Tibial artery (tissue), 4 donors: ENCODE data around the gene PDE4A.

Experiments
- DNase-seq, 2 donors: peaks; one replicate each; pipeline ENCODE4 v3.0.0-alpha.2; 2019
- H3K27ac ChIP-seq, 2 donors: fragments of 200-600 bp; sonication (generic) in 1 of 2; 1 replicate in 1 of 2; 2 replicates in 1 of 2; pipeline ENCODE4 v1.5.1; 2018 to 2019; ENCODE audit warnings: mild to moderate bottlenecking in 1 of 2
- H3K27me3 ChIP-seq, 2 donors: fragments of 200-600 bp; sonication (generic) in 1 of 2; one replicate each; pipeline versions ENCODE4 v1.5.1 to v1.6.0; 2016 to 2019
- H3K36me3 ChIP-seq, 3 donors: fragments of 200-600 bp; sonication (generic) in 2 of 3; one replicate each; pipeline ENCODE4 v1.5.1; 2016 to 2019; ENCODE audit warnings: mild to moderate bottlenecking in 2 of 3
- H3K4me1 ChIP-seq, 4 donors: fragments of 200-600 bp; sonication (generic) in 2 of 4; 1 replicate in 3 of 4; 2 replicates in 1 of 4; pipeline ENCODE4 v1.5.1; 2016 to 2019
- H3K4me3 ChIP-seq, 2 donors: fragments of 200-600 bp; sonication (generic) in 1 of 2; 1 replicate in 1 of 2; 2 replicates in 1 of 2; pipeline ENCODE4 v1.5.1; 2018 to 2019; ENCODE audit warnings: mild to moderate bottlenecking in 2 of 2
- H3K9me3 ChIP-seq, 3 donors: fragments of 200-600 bp; sonication (generic) in 1 of 3; one replicate each; pipeline ENCODE4 v1.5.1; 2016 to 2019
- CTCF ChIP-seq, 2 experiments: fragments of 200-600 bp in 1 of 2; fragments of 450-650 bp in 1 of 2; IDR thresholded peaks; one replicate each; pipeline ENCODE4 v1.5.1; 2017 to 2019; ENCODE audit warnings: antibody characterized with exemption in 2 of 2, mild to moderate bottlenecking in 1 of 2, moderate library complexity in 1 of 2
- intact Hi-C: fragments of 100-400 bp; cut with DNase I; formaldehyde crosslinking; loops from one replicate; pipeline ENCODE4 v1.15.0; 2023; ENCODE audit warnings: low total_unique reads

Gene PDE4A

GRCh38 chr19:10500247-10500592, 79.9 kb downstream of the PDE4A start:
- TF ChIP-seq CTCF (IDR thresholded peaks at IDR 0.05): no peak
- DNase-seq: no peak
- no peaks in the 10 kb centered on the region for H3K27me3 ChIP-seq
- no peaks in the 10 kb centered on the region for H3K9me3 ChIP-seq
- intact Hi-C loops: loop anchor here (5.0 kb wide), 1 partner anchor 67 kb away; the partner anchor contains the start of genes CDKN2D and KRI1
- H3K4me1 ChIP-seq: peaks cover 0 to 55% (median 36%) of the 10 kb centered on the region in 4 donors
- no peak overlapping the region for H3K27ac ChIP-seq
- no peak overlapping the region for H3K4me3 ChIP-seq
- peaks cover 33 to 49% (median 34%) of the 10 kb centered on the region in 3 donors for H3K36me3 ChIP-seq

DNA sequence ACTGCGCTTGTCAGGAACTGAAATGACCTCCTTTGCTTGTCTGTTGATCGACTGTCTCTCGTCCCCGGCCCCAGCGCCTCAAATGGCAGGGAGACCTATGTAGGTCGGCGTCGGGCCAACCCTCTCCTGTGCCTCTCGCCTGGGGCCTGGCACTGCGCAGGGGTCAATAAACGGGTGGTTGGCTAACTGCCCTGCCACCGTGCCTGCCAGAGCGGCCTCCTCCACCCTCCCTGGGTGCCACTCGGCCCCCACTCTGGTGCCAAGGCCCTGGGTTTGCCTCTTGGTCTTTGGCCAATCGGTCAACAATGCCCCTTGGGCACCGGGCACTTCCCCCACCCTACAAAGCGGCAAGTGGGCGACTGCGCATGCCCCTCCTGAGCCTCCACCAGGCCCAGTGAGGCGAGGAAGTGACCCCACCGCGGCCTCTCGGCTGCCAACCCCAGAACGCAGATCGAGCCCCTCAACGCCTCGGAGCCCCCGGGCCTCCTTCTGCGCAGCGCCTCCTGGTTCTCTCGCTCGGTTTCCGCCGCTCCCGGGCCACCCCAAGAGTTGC, 81.7 kb downstream of the PDE4A start:
- TF ChIP-seq CTCF (IDR thresholded peaks at IDR 0.05): no peak
- H3K9me3 ChIP-seq: no peaks in the 10 kb centered on the region
- H3K4me3 ChIP-seq: peak overlapping the region; percentile 96
- H3K4me1 ChIP-seq: peaks cover 0 to 53% (median 37%) of the 10 kb centered on the region in 4 donors
- H3K36me3 ChIP-seq: peaks cover 16 to 31% (median 16%) of the 10 kb centered on the region in 3 donors
- DNase-seq: peak; percentile 72 to 90
- intact Hi-C loops: loop anchor here (5.0 kb wide), 1 partner anchor 65 kb away; the partner anchor contains the start of genes CDKN2D and KRI1
- H3K27me3 ChIP-seq: no peaks in the 10 kb centered on the region
- peak overlapping the region; percentile 97 to 99 for H3K27ac ChIP-seq

DNA sequence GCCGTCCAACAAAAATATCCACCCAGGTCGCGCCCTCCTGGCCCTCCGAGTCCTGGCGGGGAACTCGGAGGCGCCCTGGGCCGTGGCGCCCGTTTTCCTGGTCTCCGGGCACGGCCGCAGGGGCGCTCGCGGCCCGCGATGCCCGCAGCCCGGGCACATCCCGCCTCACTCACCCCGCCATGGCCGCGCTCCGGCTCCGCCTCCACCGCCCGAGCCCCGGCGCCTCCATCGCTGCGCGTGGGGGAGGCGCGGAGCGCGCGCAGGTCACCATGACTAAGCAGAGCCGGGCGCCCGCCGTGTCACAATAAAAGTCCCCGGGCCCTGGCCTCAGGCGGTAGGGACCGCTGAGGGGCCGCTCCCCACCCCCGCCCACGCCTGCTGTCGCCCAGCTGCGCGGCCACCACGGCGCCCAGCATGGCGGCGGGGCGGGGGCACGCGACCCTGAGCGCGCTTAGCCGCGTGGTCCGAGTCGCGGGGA, 82.2 kb downstream of the PDE4A start:
- no peaks in the 10 kb centered on the region for H3K27me3 ChIP-seq
- H3K27ac ChIP-seq: peak overlapping the region; percentile 97 to 99
- peaks cover 0 to 48% (median 36%) of the 10 kb centered on the region in 4 donors for H3K4me1 ChIP-seq
- peak; percentile 94 to 97 for DNase-seq
- intact Hi-C loops: loop anchor here (5.0 kb wide), 1 partner anchor 65 kb away; the partner anchor contains the start of genes CDKN2D and KRI1
- no peaks in the 10 kb centered on the region for H3K9me3 ChIP-seq
- H3K36me3 ChIP-seq: peaks cover 11 to 26% (median 12%) of the 10 kb centered on the region in 3 donors
- no peak for TF ChIP-seq CTCF (IDR thresholded peaks at IDR 0.05)
- peak overlapping the region; percentile 96 for H3K4me3 ChIP-seq

- DNase-seq: peak; percentile 41 to 72
- intact Hi-C loops: loop anchor here (5.0 kb wide), 1 partner anchor 64 kb away; the partner anchor contains the start of genes CDKN2D and KRI1
- H3K4me1 ChIP-seq: peaks cover 0 to 42% (median 32%) of the 10 kb centered on the region in 4 donors
- H3K36me3 ChIP-seq: peaks cover 10 to 19% (median 12%) of the 10 kb centered on the region in 3 donors
- peak within 1 kb of the TSS; percentile 96 for H3K4me3 ChIP-seq
- no peaks in the 10 kb centered on the region for H3K9me3 ChIP-seq
- no peak for TF ChIP-seq CTCF (IDR thresholded peaks at IDR 0.05)
- peak within 1 kb of the TSS; percentile 97 to 99 for H3K27ac ChIP-seq
- no peaks in the 10 kb centered on the region for H3K27me3 ChIP-seq
These were observed 82.9 kb downstream of the PDE4A start, which contains the start of gene KEAP1 for GRCh38 chr19:10503002-10503789. Gene KEAP1 (minus strand): TSS chr19:10503356. CDS start chr19:10500033, 3,323 bp downstream.

DNA sequence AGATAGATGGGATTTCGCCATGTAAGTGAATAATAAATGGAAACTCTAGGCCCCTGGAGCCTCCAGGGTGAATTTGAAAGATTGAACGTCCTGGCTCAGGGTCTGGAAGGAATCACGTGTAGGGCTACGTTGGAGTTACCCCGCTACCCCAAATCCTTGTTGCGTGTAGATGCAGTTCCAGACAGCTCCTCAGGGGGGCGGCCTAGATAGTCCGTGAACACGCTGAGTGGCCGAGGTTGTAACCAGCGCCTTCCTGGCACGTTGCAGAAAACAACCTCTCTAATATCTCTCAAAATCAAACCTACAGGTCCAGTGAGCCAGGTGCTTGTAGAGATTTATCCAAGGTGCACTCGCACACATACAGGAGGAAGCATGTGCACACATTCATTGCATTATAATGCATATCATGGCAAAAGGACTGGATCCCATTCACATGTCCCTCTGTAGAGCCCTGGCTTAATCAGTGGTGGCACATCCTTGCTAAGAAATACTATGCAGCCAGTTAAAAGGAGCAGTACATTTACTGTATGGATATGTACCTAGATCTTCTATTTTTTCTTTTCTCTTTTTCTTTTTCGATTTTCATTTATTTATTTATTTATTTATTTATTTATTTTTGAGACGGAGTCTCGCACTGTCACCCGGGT, 85.4 kb downstream of the PDE4A start:
- DNase-seq: peak; percentile 70 to 85
- TF ChIP-seq CTCF (IDR thresholded peaks at IDR 0.05): peak; percentile 72 to 78
- H3K36me3 ChIP-seq: no peaks in the 10 kb centered on the region
- peaks cover 0 to 23% (median 18%) of the 10 kb centered on the region in 4 donors for H3K4me1 ChIP-seq
- no peak overlapping the region for H3K4me3 ChIP-seq
- peaks cover 0 to 16% of the 10 kb centered on the region in 2 donors for H3K27me3 ChIP-seq
- H3K9me3 ChIP-seq: no peaks in the 10 kb centered on the region
- no peak overlapping the region for H3K27ac ChIP-seq
- intact Hi-C loops: no loop called here
